HG03108 (cell line): ENCODE measurements around the gene NFIB.

Experiments used
- ATAC-seq: cut with Tn5 transposase; IDR thresholded peaks from one replicate; pipeline ENCODE4 v1.9.1; 2021; ENCODE audit warnings: moderate library complexity; ENCODE audit not compliant: unreplicated experiment

The NFIB gene

GRCh38 chr9:14127656-14128055 is 186.3 kb downstream of the NFIB start:
- no peak for ATAC-seq

DNA sequence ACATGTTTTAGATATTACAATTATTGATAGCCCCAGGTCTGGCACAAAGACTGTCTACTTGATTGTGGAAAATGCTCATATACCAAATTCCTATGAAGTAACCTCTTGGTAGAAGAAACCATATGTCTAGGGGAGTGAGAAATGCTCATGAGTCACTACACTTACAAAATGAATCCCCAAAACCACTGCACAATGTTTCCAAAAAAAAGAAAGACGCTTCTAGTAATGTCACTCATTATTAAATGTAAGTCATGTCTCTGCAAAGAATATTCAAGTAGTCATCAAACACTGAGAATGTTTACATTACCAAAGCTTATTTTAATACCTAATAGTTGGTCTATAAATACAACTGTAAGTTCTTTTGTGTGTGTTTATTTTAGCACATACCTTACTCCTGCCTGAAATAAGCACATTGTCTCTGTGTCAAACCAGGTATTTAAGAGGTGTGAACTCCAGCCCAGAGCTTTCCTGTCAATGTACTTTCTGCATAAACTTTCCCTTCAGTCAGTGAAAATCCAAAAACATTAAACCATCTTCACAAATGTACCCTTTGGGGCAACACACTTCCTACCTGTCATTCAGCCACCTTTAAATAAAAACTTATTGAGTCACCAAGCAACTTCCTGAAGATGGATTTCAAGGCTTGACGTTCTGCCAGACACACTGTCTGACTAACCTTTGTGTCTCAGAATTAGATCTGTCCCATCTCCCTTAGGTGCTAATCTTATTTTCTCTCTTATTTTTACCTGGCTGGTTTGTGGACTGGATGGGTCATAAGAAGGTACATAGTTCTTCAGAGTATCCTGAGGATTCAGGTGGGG is 194.0 kb downstream of the NFIB start:
- ATAC-seq, result no peak

GRCh38 chr9:14112226-14112625 is 201.7 kb downstream of the NFIB start:
- no peak for ATAC-seq

- no peak for ATAC-seq
Measured at GRCh38 chr9:14111696-14112095, 202.2 kb downstream of the NFIB start.

GRCh38 chr9:14107977-14108376 is 206.0 kb downstream of the NFIB start:
- no peak for ATAC-seq

DNA sequence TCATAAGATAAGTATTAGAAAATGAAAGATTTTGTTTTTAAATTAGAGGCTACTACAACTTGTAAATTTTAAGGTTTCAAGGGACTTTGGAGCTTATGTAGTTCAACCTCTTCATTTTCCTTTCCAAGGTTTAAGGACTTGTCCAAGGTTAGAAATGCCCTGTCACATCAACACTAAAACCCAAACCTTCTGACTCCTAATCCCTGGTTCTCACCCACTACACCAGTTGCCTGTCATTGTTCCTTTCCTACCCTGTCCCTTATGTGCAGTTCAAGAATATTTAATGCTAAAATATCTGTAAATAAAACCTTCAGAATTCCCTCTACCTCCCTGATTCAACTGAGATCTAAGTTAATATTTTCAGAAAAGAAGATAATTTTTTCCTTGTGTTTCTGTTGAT is 206.4 kb downstream of the NFIB start:
- no peak for ATAC-seq

DNA sequence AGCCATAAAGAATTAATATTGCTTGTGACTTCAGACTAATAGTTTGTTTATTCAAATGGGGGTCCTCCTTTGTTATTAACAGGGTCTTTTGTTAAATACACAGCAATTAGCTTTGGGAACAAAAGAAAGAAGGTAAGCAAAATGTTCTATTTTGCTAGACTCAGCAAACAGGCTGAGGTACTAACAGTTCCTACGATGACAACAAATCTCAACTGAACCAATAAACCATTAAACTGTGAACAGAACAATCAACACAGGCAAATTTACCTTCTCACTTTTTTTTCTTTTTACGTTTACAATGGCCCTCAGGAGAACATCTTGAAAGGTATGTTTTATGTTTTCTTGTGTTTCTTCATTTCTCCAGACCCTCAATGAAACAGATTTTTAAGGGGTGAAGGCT is 207.2 kb downstream of the NFIB start:
- ATAC-seq, result no peak

- ATAC-seq, result no peak
Measured at GRCh38 chr9:14104496-14104895, 209.4 kb downstream of the NFIB start.

DNA sequence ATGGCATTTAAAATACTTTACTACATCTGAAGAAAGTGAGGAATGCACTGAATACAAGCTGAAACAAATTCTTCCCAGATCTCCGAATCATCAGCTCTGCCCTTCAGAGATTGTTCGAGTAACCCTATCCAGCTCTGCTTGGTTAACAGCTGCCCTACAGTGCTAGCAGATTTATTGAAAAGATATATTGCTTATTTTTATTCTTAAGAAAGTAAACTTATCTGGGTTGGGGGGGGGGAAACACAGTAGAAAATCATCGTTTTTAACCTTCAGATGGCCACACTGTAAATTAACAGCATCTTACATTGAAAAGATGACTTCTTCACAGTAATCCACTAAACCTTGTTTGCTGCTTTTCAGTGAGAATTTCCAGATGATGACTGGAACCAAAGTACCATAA is 210.8 kb downstream of the NFIB start:
- no peak for ATAC-seq

- no peak for ATAC-seq
Measured at GRCh38 chr9:14099737-14100136, 214.2 kb downstream of the NFIB start.

GRCh38 chr9:14098486-14099180 is 215.3 kb downstream of the NFIB start:
- ATAC-seq, result no peak

DNA sequence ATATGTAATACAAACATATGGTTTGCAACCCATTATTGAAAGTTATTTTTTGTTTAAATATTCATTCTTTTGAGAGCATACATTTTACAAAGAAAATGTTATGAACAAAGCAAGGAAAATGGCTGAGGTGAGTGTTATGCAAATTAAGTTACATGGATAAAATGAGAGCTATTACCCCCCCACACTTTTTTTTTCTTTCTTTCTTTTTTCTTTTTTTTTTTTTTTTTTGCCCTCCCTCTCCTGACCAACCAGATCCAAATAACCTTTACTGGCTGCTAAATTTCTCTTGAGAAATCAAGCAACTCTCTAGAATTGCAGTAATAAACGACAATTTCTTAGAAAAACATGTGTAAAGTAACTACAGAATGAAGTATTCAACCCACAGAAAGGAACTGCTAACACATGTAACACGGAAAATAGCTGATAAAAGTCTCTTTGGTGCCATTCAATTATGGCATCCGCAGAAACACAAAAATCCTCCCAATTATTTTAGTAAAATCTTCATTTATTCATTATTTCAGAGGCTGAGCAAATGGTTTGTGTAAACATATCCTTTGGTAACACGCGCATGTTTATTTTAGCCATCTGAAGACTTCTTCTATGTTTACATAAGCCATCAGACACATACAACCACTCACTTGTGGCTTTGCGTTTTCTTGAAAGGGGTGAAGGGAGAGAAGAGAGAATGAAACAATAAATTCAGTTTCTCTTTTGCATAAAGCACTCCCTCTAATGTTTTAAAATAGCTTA is 216.1 kb downstream of the NFIB start:
- no peak for ATAC-seq

GRCh38 chr9:14097215-14097614 is 216.7 kb downstream of the NFIB start:
- no peak for ATAC-seq

- no peak for ATAC-seq
Measured at GRCh38 chr9:14096258-14096922, 217.6 kb downstream of the NFIB start.

GRCh38 chr9:14095277-14095676 is 218.7 kb downstream of the NFIB start:
- ATAC-seq, result no peak

GRCh38 chr9:14094491-14094890 is 219.4 kb downstream of the NFIB start:
- no peak for ATAC-seq

- no peak for ATAC-seq
Measured at GRCh38 chr9:14092344-14092743, 221.6 kb downstream of the NFIB start.

GRCh38 chr9:14089051-14089803 is 224.7 kb downstream of the NFIB start:
- ATAC-seq, result no peak

DNA sequence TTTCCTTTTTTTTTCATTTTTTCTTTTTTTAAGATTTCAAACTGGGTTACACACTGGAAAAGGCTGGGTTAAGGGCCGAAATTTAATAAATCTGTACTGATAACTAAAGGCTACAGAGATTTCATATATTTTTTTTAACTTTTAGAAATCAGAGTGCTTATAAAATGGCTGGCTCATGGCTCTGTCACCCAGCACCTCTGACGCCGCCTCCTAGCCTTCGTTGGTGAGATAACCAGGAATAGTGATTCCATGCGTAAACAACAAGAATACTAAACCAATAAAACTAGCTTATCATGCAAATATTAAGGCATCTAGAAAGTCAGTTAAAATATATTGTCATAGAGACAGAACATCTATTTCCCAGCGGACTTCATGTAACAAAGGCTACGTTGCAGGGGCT is 226.4 kb downstream of the NFIB start:
- ATAC-seq, result no peak

DNA sequence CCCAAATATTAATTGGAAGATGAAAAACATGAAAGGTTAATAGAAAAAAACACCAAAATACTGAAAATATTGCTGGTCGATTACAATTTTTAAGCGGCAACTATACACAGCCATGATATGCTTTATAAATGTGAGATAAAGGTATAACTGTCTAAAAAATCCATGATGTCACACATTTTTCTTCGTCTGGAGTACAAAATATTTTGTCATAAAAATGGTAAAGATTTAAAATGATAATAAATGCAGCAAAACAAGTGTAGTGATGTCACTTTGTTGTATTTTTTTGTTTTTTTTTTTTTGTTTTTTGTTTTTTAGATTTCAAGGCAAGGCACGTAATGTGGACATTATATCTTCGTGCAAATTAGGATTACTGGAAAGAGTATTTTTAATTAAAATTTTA is 227.4 kb downstream of the NFIB start:
- ATAC-seq, result no peak

DNA sequence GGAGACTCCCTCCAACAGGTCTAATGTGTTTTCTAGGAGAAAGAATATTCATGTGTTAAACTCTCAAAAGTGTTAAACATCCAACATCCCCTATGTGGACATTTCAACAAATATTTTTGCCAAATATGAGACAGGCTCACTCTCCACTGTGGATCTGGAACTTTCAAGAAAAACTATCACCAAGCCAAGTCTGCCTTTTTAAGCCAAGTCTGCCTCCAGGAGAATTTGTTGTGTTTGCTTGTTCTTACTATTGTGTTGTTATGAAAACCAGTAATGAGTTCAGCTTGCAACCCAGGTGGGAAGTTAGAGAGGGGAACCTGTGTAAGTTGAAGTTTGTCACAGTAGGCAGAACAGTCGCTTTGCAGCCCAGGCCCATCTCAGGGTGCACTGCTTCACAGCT is 228.1 kb downstream of the NFIB start:
- no peak for ATAC-seq
